Measurements from ENCODE around the gene AKR7A2.
"Not testable (repeated sequence)": the region's sequence is repeated elsewhere in the genome, so short reads cannot be mapped to it uniquely, and the experiment has no call there.

Gene AKR7A2

GRCh38 chr1:19307794-19308508 is 4.0 kb downstream of the AKR7A2 start:
- no peak for DNase-seq (ENCODE audit: low read depth, low spot score)

- no peak for DNase-seq (ENCODE audit: low read depth, low spot score)
Measured at GRCh38 chr1:19306941-19307340, 5.0 kb downstream of the AKR7A2 start.

GRCh38 chr1:19305880-19306279 is 6.1 kb downstream of the AKR7A2 start:
- DNase-seq (ENCODE audit: low read depth, low spot score): no peak

GRCh38 chr1:19304081-19304480 is 7.9 kb downstream of the AKR7A2 start:
- not testable (repeated sequence) for DNase-seq (ENCODE audit: low read depth, low spot score)

- DNase-seq (ENCODE audit: low read depth, low spot score): no peak
Measured at GRCh38 chr1:19300211-19300610, 11.7 kb downstream of the AKR7A2 start.

- no peak for DNase-seq (ENCODE audit: low read depth, low spot score)
Measured at GRCh38 chr1:19294638-19295037, 17.3 kb downstream of the AKR7A2 start.

GRCh38 chr1:19289244-19289643 is 22.7 kb downstream of the AKR7A2 start:
- no peak for DNase-seq (ENCODE audit: low read depth, low spot score)

- peak; percentile 19 for DNase-seq (ENCODE audit: low read depth, low spot score)
Measured at GRCh38 chr1:19288324-19289241, 23.4 kb downstream of the AKR7A2 start, which contains the start of gene AKR7A3. TSS of gene AKR7A3 (minus strand) at chr1:19288770. CDS start at chr1:19288709, 61 bp downstream.

- no peak for DNase-seq (ENCODE audit: low read depth, low spot score)
Measured at GRCh38 chr1:19287436-19288185, 24.3 kb downstream of the AKR7A2 start.

- DNase-seq (ENCODE audit: low read depth, low spot score): not testable (repeated sequence)
Measured at GRCh38 chr1:19285807-19286206, 26.1 kb downstream of the AKR7A2 start.

- DNase-seq (ENCODE audit: low read depth, low spot score): not testable (repeated sequence)
Measured at GRCh38 chr1:19285366-19285765, 26.6 kb downstream of the AKR7A2 start.

GRCh38 chr1:19284881-19285280 is 27.1 kb downstream of the AKR7A2 start:
- DNase-seq (ENCODE audit: low read depth, low spot score): no peak

- DNase-seq (ENCODE audit: low read depth, low spot score): no peak
Measured at GRCh38 chr1:19283891-19284290, 28.1 kb downstream of the AKR7A2 start.

GRCh38 chr1:19274636-19275035 is 37.3 kb downstream of the AKR7A2 start:
- DNase-seq (ENCODE audit: low read depth, low spot score): no peak

GRCh38 chr1:19273844-19274531 is 38.0 kb downstream of the AKR7A2 start:
- DNase-seq (ENCODE audit: low read depth, low spot score): not testable (repeated sequence)

- no peak for DNase-seq (ENCODE audit: low read depth, low spot score)
Measured at GRCh38 chr1:19273106-19273843, 38.7 kb downstream of the AKR7A2 start.

GRCh38 chr1:19272064-19272463 is 39.9 kb downstream of the AKR7A2 start:
- DNase-seq (ENCODE audit: low read depth, low spot score): no peak

GRCh38 chr1:19270343-19270730 is 41.6 kb downstream of the AKR7A2 start:
- not testable (repeated sequence) for DNase-seq (ENCODE audit: low read depth, low spot score)

- DNase-seq (ENCODE audit: low read depth, low spot score): not testable (repeated sequence)
Measured at GRCh38 chr1:19269427-19270342, 42.3 kb downstream of the AKR7A2 start.
